ENCODE results near the gene PIK3R4. TPM values are rescaled to one million over a fixed set of nuclear protein-coding genes. Genes with fewer than 3 reads are reported as not detected.
A peak's percentile ranks its signal among the peaks of the same experiment; 100 is the strongest.

The PIK3R4 gene
- total and polyA plus RNA-seq, 7 donors = 11.0 to 20.3 (median 14.1) TPM

- Histone ChIP-seq H3K36me3 (ENCODE audit: insufficient read depth in 1 of 2, low read depth in 1 of 2) (peaks cover 6 to 29% of the 10 kb centered on the region in 2 donors), H3K9me3 (no peaks in the 10 kb centered on the region), H3K27me3 (ENCODE audit: insufficient read depth in 3 of 3, low read length in 2 of 3) (no peaks in the 10 kb centered on the region), H3K4me1 (peaks cover 18% of the 10 kb centered on the region), H3K4me3 (no peak overlapping the region), H3K27ac (peak overlapping the region; percentile 80)
- intact Hi-C loops (cut with DNase I) = no loop called here
- DNase-seq = no peak
- ATAC-seq = no peak
- WGBS, 3 donors = 38 to 62% (median 46%) methylated on average over 2 of the region's 2 CpGs
- TF ChIP-seq, protein P1, sequence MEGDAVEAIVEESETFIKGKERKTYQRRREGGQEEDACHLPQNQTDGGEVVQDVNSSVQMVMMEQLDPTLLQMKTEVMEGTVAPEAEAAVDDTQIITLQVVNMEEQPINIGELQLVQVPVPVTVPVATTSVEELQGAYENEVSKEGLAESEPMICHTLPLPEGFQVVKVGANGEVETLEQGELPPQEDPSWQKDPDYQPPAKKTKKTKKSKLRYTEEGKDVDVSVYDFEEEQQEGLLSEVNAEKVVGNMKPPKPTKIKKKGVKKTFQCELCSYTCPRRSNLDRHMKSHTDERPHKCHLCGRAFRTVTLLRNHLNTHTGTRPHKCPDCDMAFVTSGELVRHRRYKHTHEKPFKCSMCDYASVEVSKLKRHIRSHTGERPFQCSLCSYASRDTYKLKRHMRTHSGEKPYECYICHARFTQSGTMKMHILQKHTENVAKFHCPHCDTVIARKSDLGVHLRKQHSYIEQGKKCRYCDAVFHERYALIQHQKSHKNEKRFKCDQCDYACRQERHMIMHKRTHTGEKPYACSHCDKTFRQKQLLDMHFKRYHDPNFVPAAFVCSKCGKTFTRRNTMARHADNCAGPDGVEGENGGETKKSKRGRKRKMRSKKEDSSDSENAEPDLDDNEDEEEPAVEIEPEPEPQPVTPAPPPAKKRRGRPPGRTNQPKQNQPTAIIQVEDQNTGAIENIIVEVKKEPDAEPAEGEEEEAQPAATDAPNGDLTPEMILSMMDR (IDR thresholded peaks at IDR 0.05) = no peak
Observed at GRCh38 chr3:130729154-130729553, 17.5 kb downstream of the PIK3R4 start.

GRCh38 chr3:130728037-130728436, 18.6 kb downstream of the PIK3R4 start:
- TF ChIP-seq, protein P1 (IDR thresholded peaks at IDR 0.05) = no peak
- peak; percentile 64 to 88 (median 86) for ATAC-seq
- Histone ChIP-seq H3K4me1 (peaks cover 18% of the 10 kb centered on the region), H3K27ac (peak overlapping the region; percentile 80), H3K27me3 (ENCODE audit: insufficient read depth in 3 of 3, low read length in 2 of 3) (no peaks in the 10 kb centered on the region), H3K36me3 (ENCODE audit: insufficient read depth in 1 of 2, low read depth in 1 of 2) (peaks cover 1 to 23% of the 10 kb centered on the region in 2 donors), H3K9me3 (no peaks in the 10 kb centered on the region), H3K4me3 (peak overlapping the region; percentile 53)
- 12 to 21% (median 14%) methylated on average over 2 of the region's 2 CpGs for WGBS, 3 donors
- no peak for DNase-seq
- intact Hi-C loops (cut with DNase I) = no loop called here

DNA sequence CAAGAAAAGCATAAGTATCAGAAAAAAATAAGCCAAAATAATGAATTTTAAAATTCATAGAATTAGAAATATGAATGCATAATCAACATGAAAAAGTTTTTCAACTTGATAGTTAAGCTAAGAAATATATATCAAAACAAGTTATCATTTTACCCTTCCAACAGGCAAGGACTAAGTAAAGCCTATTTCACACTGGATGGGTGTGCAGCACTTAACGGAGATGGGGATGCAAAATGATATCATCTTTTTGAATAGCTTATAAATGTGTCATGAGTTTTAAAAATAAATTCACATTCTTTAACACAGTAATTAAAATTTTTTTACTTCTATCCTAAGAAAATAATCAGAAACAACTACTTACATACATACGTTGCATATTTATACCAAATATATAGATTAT, 20.9 kb downstream of the PIK3R4 start:
- WGBS, 3 donors = 55 to 72% (median 60%) methylated on average over 2 of the region's 2 CpGs
- no peak for DNase-seq
- Histone ChIP-seq H3K4me1 (peaks cover 18% of the 10 kb centered on the region), H3K27ac (no peak overlapping the region), H3K9me3 (no peaks in the 10 kb centered on the region), H3K36me3 (ENCODE audit: insufficient read depth in 1 of 2, low read depth in 1 of 2) (peaks cover 2 to 15% of the 10 kb centered on the region in 2 donors), H3K4me3 (no peak overlapping the region), H3K27me3 (ENCODE audit: insufficient read depth in 3 of 3, low read length in 2 of 3) (no peaks in the 10 kb centered on the region)
- peak; percentile 62 to 66 (median 64) for ATAC-seq
- TF ChIP-seq, protein P1 (IDR thresholded peaks at IDR 0.05) = no peak
- intact Hi-C loops (cut with DNase I) = no loop called here

GRCh38 chr3:130715616-130716015, 31.0 kb downstream of the PIK3R4 start:
- Histone ChIP-seq H3K4me3 (no peak overlapping the region), H3K27me3 (ENCODE audit: insufficient read depth in 3 of 3, low read length in 2 of 3) (no peaks in the 10 kb centered on the region), H3K36me3 (ENCODE audit: insufficient read depth in 1 of 2, low read depth in 1 of 2) (peaks cover 8 to 69% of the 10 kb centered on the region in 2 donors), H3K9me3 (no peaks in the 10 kb centered on the region), H3K27ac (no peak overlapping the region), H3K4me1 (no peaks in the 10 kb centered on the region)
- TF ChIP-seq, protein P1 (IDR thresholded peaks at IDR 0.05) = no peak
- intact Hi-C loops (cut with DNase I) = no loop called here
- DNase-seq (no peak), ATAC-seq (no peak)
- WGBS, 3 donors = 95 to 98% (median 97%) methylated on average over 1 of the region's 1 CpG

Data from psoas muscle (tissue), 8 donors.